GM12875 (cell line): ENCODE results near the gene TRIO.

Experiments
- H3K4me3 ChIP-seq: one replicate; pipeline ENCODE4 v1.5.1; 2011; ENCODE audit warnings: low read depth, low read length, control low read depth
- TF ChIP-seq, protein P1 (sequence below): IDR thresholded peaks from 2 replicates; pipeline ENCODE4 v1.5.1; 2011; ENCODE audit warnings: low read depth, mild to moderate bottlenecking, control low read depth, inconsistent platforms, low read length, moderate library complexity, borderline replicate concordance; ENCODE audit not compliant: insufficient read depth

The TRIO gene

GRCh38 chr5:14394365-14394764 is 251.2 kb downstream of the TRIO start:
- TF ChIP-seq, protein P1, sequence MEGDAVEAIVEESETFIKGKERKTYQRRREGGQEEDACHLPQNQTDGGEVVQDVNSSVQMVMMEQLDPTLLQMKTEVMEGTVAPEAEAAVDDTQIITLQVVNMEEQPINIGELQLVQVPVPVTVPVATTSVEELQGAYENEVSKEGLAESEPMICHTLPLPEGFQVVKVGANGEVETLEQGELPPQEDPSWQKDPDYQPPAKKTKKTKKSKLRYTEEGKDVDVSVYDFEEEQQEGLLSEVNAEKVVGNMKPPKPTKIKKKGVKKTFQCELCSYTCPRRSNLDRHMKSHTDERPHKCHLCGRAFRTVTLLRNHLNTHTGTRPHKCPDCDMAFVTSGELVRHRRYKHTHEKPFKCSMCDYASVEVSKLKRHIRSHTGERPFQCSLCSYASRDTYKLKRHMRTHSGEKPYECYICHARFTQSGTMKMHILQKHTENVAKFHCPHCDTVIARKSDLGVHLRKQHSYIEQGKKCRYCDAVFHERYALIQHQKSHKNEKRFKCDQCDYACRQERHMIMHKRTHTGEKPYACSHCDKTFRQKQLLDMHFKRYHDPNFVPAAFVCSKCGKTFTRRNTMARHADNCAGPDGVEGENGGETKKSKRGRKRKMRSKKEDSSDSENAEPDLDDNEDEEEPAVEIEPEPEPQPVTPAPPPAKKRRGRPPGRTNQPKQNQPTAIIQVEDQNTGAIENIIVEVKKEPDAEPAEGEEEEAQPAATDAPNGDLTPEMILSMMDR = no peak
- H3K4me3 ChIP-seq = no peak overlapping the region

DNA sequence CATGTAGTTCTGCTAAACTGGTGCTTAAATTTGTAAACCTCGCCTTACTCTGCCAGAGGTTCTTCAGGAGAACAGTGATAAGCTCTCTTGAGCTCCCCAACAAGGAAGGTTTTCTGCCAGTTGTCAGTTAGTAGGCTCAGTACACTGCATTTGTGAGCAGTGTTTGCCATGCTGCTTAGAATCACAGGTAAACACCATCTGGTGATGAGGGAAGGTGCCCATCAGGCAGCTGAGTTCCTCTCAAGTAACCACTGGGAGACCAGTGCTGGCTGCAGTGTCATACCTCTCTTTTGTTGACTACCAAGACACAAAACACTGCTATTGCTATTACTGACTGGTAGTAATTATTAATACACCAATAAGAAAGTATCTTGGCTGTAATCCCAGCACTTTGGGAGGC is 252.3 kb downstream of the TRIO start:
- H3K4me3 ChIP-seq = no peak overlapping the region
- TF ChIP-seq, protein P1 = no peak

GRCh38 chr5:14396066-14396465 is 252.9 kb downstream of the TRIO start:
- TF ChIP-seq, protein P1 = no peak
- H3K4me3 ChIP-seq = no peak overlapping the region

DNA sequence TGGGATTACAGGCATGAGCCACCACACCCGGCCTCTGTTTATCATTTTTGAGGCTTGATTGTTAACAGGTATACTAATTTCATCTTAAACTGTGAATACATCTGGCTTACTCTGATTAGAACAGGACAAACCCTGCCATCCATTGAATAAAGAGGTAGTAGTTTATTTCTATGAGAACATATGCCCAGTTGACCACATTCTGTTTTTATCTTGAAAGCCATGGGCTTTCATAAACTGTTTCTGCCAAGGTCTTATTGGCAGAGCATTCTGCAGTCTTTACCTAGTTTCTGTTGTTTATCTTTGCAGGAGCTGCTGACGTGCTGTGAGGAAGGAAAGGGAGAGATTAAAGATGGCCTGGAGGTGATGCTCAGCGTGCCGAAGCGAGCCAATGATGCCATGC is 253.6 kb downstream of the TRIO start:
- TF ChIP-seq, protein P1 = no peak
- no peak overlapping the region for H3K4me3 ChIP-seq

DNA sequence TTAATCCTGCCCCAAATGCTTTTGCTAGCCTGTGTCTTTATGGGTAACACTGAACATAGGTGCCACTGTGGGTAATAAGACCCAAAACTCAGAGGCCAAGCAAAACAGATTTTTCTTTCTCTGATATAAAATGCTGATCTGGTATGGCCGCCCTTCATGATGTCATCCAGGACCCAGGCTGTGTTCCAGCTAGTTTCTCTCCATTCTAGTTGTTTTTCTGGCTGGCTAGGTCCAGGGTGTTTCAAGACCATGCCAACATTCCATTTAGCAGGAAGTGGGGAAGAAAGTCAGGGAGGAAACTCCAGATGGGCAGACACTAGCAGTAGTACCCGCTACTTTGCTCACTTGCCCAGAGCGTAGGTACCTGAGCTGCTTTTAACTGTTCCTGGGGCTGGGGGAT is 254.6 kb downstream of the TRIO start:
- no peak overlapping the region for H3K4me3 ChIP-seq
- TF ChIP-seq, protein P1 = no peak

DNA sequence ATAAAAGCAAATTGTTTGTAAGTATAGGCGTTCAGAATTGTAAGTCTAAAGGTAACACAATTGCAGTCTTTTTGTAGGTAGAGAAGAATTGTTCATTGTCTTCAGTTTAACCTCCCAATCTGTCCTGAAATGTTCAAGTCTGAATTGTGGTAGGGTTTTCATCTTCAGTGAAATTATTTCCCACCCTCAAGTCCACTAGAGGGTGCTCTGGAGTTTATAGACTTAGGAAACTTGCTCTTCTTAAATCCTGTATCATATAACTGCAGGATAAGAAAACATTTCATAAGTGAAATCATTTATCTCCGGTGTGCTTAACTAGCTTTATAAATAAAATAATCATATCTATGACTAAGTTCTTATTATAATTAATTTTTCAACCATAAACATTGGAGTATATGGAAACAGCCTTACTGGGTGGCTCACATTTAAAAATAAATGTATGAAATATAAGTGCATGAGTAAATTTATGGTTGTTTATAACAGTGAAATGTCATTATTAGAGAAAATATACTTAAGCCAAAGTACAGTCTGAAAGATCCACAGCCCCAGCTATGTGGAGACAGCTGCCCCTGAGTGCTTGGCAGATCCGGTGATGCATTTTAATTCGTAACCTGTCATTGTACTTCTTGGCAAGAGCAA is 256.0 kb downstream of the TRIO start:
- H3K4me3 ChIP-seq = no peak overlapping the region
- TF ChIP-seq, protein P1 = peak; percentile 34; the same call in 1 of the 2 replicates

- no peak overlapping the region for H3K4me3 ChIP-seq
- TF ChIP-seq, protein P1 = no peak
Measured at GRCh38 chr5:14400085-14400484, 256.9 kb downstream of the TRIO start.
